ENCODE data around the gene PDE6B.
A peak's percentile ranks its signal among the peaks of the same experiment; 100 is the strongest.

DNA sequence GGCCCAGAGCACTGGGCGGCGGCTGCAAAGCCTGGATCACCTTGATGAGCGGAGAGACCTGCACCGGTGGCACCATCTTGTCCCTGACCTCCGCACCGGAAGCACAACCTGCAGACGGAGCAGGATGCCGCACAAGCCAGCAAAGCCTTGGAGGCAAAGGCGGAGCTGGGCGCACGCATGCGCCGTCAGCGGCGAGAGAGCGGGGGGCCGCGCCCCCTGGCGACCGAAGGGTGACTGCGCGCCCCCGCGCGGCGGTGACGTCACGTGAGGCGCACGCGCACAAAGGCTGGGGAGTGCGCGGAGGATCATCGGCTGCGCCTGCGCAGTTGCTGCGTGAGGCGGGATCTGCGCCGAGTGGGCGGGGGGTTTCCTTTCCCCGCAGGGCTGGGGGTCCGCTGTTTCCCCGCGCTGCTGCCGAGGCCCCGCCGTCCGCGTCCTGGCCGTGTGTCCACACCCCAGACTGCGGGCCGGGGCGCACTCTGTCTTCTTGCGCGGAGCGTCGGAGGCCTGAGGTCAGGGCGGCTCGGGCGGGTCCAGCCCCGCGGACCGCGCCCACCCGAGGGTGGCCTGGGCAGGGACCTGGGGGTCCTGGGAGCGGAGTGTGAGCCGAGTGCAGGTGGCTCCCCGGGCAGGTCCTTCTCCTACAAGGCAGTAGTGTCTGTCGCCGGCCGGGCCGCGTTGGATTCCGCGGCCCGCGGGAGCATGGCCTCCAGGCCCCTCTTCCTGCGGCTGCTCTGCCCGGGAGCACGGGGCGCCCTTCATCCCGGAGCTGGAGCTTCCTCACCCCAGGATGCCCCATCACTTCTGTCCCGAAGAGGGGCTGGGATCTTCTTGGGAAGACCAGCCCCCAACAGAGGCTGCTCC is 49.0 kb downstream of the PDE6B start, which contains the start of the genes ATP5ME and MYL5:
- TF ChIP-seq, protein P1, sequence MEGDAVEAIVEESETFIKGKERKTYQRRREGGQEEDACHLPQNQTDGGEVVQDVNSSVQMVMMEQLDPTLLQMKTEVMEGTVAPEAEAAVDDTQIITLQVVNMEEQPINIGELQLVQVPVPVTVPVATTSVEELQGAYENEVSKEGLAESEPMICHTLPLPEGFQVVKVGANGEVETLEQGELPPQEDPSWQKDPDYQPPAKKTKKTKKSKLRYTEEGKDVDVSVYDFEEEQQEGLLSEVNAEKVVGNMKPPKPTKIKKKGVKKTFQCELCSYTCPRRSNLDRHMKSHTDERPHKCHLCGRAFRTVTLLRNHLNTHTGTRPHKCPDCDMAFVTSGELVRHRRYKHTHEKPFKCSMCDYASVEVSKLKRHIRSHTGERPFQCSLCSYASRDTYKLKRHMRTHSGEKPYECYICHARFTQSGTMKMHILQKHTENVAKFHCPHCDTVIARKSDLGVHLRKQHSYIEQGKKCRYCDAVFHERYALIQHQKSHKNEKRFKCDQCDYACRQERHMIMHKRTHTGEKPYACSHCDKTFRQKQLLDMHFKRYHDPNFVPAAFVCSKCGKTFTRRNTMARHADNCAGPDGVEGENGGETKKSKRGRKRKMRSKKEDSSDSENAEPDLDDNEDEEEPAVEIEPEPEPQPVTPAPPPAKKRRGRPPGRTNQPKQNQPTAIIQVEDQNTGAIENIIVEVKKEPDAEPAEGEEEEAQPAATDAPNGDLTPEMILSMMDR (IDR thresholded peaks at IDR 0.05; ENCODE audit: insufficient read depth, low read length, poor library complexity, severe bottlenecking), result peak; percentile 81
- TF ChIP-seq EZH2phosphoT487 (conservative IDR thresholded peaks at IDR 0.05; ENCODE audit: low read length), result no peak
